KMS-11 (cell line): ENCODE results near the gene CSDE1.
A peak's percentile ranks its signal among the peaks of the same experiment; 100 is the strongest.
"Not testable (repeated sequence)": the region's sequence is repeated elsewhere in the genome, so short reads cannot be mapped to it uniquely, and the experiment has no call there.

ENCODE experiments used
- H2AFZ ChIP-seq: fragments of 200-600 bp; sonication (generic); 2 replicates; pipeline ENCODE4 v1.6.1; 2016; ENCODE audit warnings: antibody characterized with exemption, mixed run types, low read depth
- H3K27ac ChIP-seq: fragments of 200-600 bp; sonication (generic); 2 replicates; pipeline ENCODE4 v1.6.1; 2016; ENCODE audit warnings: mild to moderate bottlenecking, mixed run types
- H3K27me3 ChIP-seq: fragments of 200-600 bp; sonication (generic); 2 replicates; pipeline ENCODE4 v1.6.1; 2017; ENCODE audit warnings: mild to moderate bottlenecking, low read depth, mixed run types, moderate library complexity; ENCODE audit not compliant: insufficient read depth
- H3K36me3 ChIP-seq: fragments of 200-600 bp; sonication (generic); 2 replicates; pipeline ENCODE4 v1.6.1; 2017; ENCODE audit warnings: mild to moderate bottlenecking, mixed run types; ENCODE audit not compliant: insufficient read depth
- H3K4me1 ChIP-seq: fragments of 200-600 bp; sonication (generic); 2 replicates; pipeline ENCODE4 v1.6.1; 2016; ENCODE audit warnings: mild to moderate bottlenecking, low read depth, mixed run types; ENCODE audit not compliant: poor library complexity, severe bottlenecking
- H3K4me2 ChIP-seq: fragments of 200-600 bp; sonication (generic); 2 replicates; pipeline ENCODE4 v1.7.0; 2016; ENCODE audit warnings: mild to moderate bottlenecking, mixed run types
- H3K4me3 ChIP-seq: fragments of 200-600 bp; sonication (generic); IDR thresholded peaks from 2 replicates; pipeline ENCODE4 v1.6.1; 2017; ENCODE audit warnings: low read depth, low read length, mixed read lengths; ENCODE audit not compliant: insufficient read depth
- H3K79me2 ChIP-seq: fragments of 200-600 bp; sonication (generic); 2 replicates; pipeline ENCODE4 v1.6.1; 2016; ENCODE audit warnings: low read depth, mixed run types; ENCODE audit not compliant: insufficient read depth
- H3K9ac ChIP-seq: fragments of 200-600 bp; sonication (generic); 2 replicates; pipeline ENCODE4 v1.6.1; 2016; ENCODE audit warnings: mild to moderate bottlenecking, mixed run types
- H4K20me1 ChIP-seq: fragments of 200-600 bp; sonication (generic); 2 replicates; pipeline ENCODE4 v1.6.1; 2016; ENCODE audit warnings: mild to moderate bottlenecking, mixed run types; ENCODE audit not compliant: insufficient read depth
- CTCF ChIP-seq: fragments of 200-600 bp; sonication (generic); conservative IDR thresholded peaks from 2 replicates; pipeline ENCODE4 v1.6.1; 2017; ENCODE audit warnings: low read depth, mild to moderate bottlenecking, antibody characterized with exemption, low read length, moderate library complexity, mixed read lengths

CSDE1 gene

GRCh38 chr1:114757455-114758255 lies at the start of gene CSDE1:
Gene CSDE1 (minus strand): TSS chr1:114757984. CDS start chr1:114739890, 18,094 bp downstream.
- Histone ChIP-seq H3K79me2 (peaks cover 47% of the 10 kb centered on the region), H2AFZ (peak within 1 kb of the TSS; percentile 78), H3K4me3 (peak within 1 kb of the TSS; percentile 54), H3K4me2 (peak within 1 kb of the TSS; percentile 84), H3K4me1 (peaks cover 37% of the 10 kb centered on the region), H3K27ac (peak within 1 kb of the TSS; percentile 98), H3K27me3 (no peaks in the 10 kb centered on the region), H4K20me1 (peaks cover 24% of the 10 kb centered on the region), H3K36me3 (no peaks in the 10 kb centered on the region), H3K9ac (peak within 1 kb of the TSS; percentile 99)
- TF ChIP-seq CTCF, result no peak

- not testable (repeated sequence) for H3K27me3 ChIP-seq, H3K27ac ChIP-seq, H3K4me2 ChIP-seq, H3K4me3 ChIP-seq, H2AFZ ChIP-seq, H3K9ac ChIP-seq, H3K4me1 ChIP-seq, H4K20me1 ChIP-seq, H3K36me3 ChIP-seq, H3K79me2 ChIP-seq
Observed at GRCh38 chr1:114804449-114804848, 46.7 kb upstream of the CSDE1 start.

GRCh38 chr1:114803001-114803400 lies 45.2 kb upstream of the CSDE1 start:
- no peak overlapping the region for H3K4me3 ChIP-seq
- no peaks in the 10 kb centered on the region for H3K79me2 ChIP-seq
- no peak for TF ChIP-seq CTCF

GRCh38 chr1:114794038-114794437 lies 36.3 kb upstream of the CSDE1 start:
- H3K4me2 ChIP-seq, result no peak overlapping the region
- H3K27me3 ChIP-seq, result no peaks in the 10 kb centered on the region
- no peak for TF ChIP-seq CTCF

More at GRCh38 chr1:114803001-114803400, 45.2 kb upstream of the CSDE1 start:
- H2AFZ ChIP-seq, result no peak overlapping the region
- H4K20me1 ChIP-seq, result no peaks in the 10 kb centered on the region
- H3K36me3 ChIP-seq, result no peaks in the 10 kb centered on the region
- no peaks in the 10 kb centered on the region for H3K4me1 ChIP-seq
- H3K4me2 ChIP-seq, result no peak overlapping the region
- no peak overlapping the region for H3K27ac ChIP-seq
- no peaks in the 10 kb centered on the region for H3K27me3 ChIP-seq
- H3K9ac ChIP-seq, result no peak overlapping the region

GRCh38 chr1:114790581-114790980 lies 32.8 kb upstream of the CSDE1 start:
- H3K27me3 ChIP-seq, H3K36me3 ChIP-seq, H3K27ac ChIP-seq, H3K4me3 ChIP-seq, H3K4me1 ChIP-seq, H3K79me2 ChIP-seq, H4K20me1 ChIP-seq, H2AFZ ChIP-seq, H3K9ac ChIP-seq, H3K4me2 ChIP-seq: not testable (repeated sequence)

More at GRCh38 chr1:114794038-114794437, 36.3 kb upstream of the CSDE1 start:
- Histone ChIP-seq H3K4me1 (no peaks in the 10 kb centered on the region), H3K36me3 (no peaks in the 10 kb centered on the region), H3K27ac (no peak overlapping the region), H4K20me1 (no peaks in the 10 kb centered on the region), H3K9ac (no peak overlapping the region), H3K4me3 (no peak overlapping the region), H3K79me2 (no peaks in the 10 kb centered on the region), H2AFZ (no peak overlapping the region)

- not testable (repeated sequence) for H2AFZ ChIP-seq, H3K4me1 ChIP-seq, H4K20me1 ChIP-seq, H3K9ac ChIP-seq, H3K4me3 ChIP-seq, H3K4me2 ChIP-seq, H3K36me3 ChIP-seq, H3K27me3 ChIP-seq, H3K79me2 ChIP-seq, H3K27ac ChIP-seq
Observed at GRCh38 chr1:114786440-114786839, 28.7 kb upstream of the CSDE1 start.
